HepG2 (cell line): ENCODE results near the gene TMCC1. TPM values are rescaled to one million over a fixed set of nuclear protein-coding genes. Genes with fewer than 3 reads are reported as not detected.

ENCODE experiments used
- CTCF ChIP-seq: sonication (generic); formaldehyde crosslinking; IDR thresholded peaks from 2 replicates; pipeline ENCODE4 v1.5.0; 2020; ENCODE audit warnings: mild to moderate bottlenecking, missing genetic modification reagents, moderate library complexity
- HMGXB4 ChIP-seq, 2 experiments: sonication (generic) in 1 of 2; formaldehyde crosslinking in 1 of 2; IDR thresholded peaks; 2 replicates each; pipeline versions ENCODE4 v1.4.0 to v1.6.1; 2018 to 2020; ENCODE audit warnings: missing genetic modification reagents in 2 of 2, borderline replicate concordance in 1 of 2, low read depth in 1 of 2, mild to moderate bottlenecking in 1 of 2, missing biosample characterization in 1 of 2
- KDM3A ChIP-seq: IDR thresholded peaks from 2 replicates; pipeline ENCODE4 v1.6.1; 2018; ENCODE audit warnings: low read depth, missing compliant biosample characterization
- KLF16 ChIP-seq, 2 experiments: sonication (generic) in 1 of 2; formaldehyde crosslinking in 1 of 2; IDR thresholded peaks; 2 replicates each; pipeline versions ENCODE4 v1.6.1 to v1.8.0; 2016 to 2023; ENCODE audit warnings: missing genetic modification reagents in 2 of 2, missing compliant biosample characterization in 1 of 2
- LCORL ChIP-seq, 2 experiments: fragments of 450-650 bp in 1 of 2; sonication (generic) in 1 of 2; formaldehyde crosslinking in 1 of 2; IDR thresholded peaks; 2 replicates each; pipeline versions ENCODE4 v1.5.0 to v1.6.1; 2017 to 2020; ENCODE audit warnings: antibody characterized with exemption in 1 of 2, missing genetic modification reagents in 1 of 2
- ZBED4 ChIP-seq: sonication (generic); formaldehyde crosslinking; IDR thresholded peaks from 2 replicates; pipeline ENCODE4 v1.4.0; 2020; ENCODE audit warnings: missing genetic modification reagents, borderline replicate concordance
- ZBTB3 ChIP-seq: sonication (generic); formaldehyde crosslinking; IDR thresholded peaks from 2 replicates; pipeline ENCODE4 v1.4.0; 2020; ENCODE audit warnings: low read depth, mild to moderate bottlenecking, moderate library complexity, missing genetic modification reagents, borderline replicate concordance
- ZBTB40 ChIP-seq, 2 experiments: fragments of 450-650 bp in 1 of 2; sonication (generic) in 1 of 2; formaldehyde crosslinking in 1 of 2; IDR thresholded peaks; 2 replicates each; pipeline versions ENCODE4 v1.6.1 to v1.8.0; 2016 to 2022; ENCODE audit warnings: antibody characterized with exemption in 1 of 2, mild to moderate bottlenecking in 1 of 2, missing genetic modification reagents in 1 of 2
- polyA plus RNA-seq, 8 experiments: library from polyadenylated mRNA; depleted of rRNA in 3 of 8; stranded (reverse) in 7 of 8; unstranded in 1 of 8; fragments of >200 nt; fragmentation: Illumina TruSeq in 4 of 8; extraction: Trizol in 4 of 8; gene quantifications; 2 replicates each; pipeline versions ENCODE4 v1.2.1 to v1.2.3, GENCODE V29; 2011 to 2016; ENCODE audit warnings: low read depth in 4 of 8, missing spikeins in 1 of 8, mixed read lengths in 1 of 8; ENCODE audit not compliant: insufficient read depth in 1 of 8
- total RNA-seq, 5 experiments: library from RNA; depleted of rRNA; stranded (reverse); fragments of >200 nt; fragmentation: Illumina TruSeq; extraction: Trizol; gene quantifications; 2 replicates each; pipeline ENCODE4 v1.2.3, GENCODE V29; 2016; ENCODE audit warnings: low read depth in 1 of 5

Gene TMCC1
- total and polyA plus RNA-seq, 2 of the 13 experiments (the other 11 are each of a cell fraction or from before 2014, with no cell fraction given): 12.1 to 264 TPM

- TF ChIP-seq ZBTB3 (CRISPR knock-in tag) (no peak), KLF16 (CRISPR knock-in tag; IDR thresholded peaks at IDR 0.05) (0 out of 4 replicates have a peak, but pooled peaks of 1 of the 2 experiments have one; percentile 31), CTCF (peak; percentile 89), HMGXB4 (CRISPR knock-in tag; IDR thresholded peaks at IDR 0.05; ENCODE audit: borderline replicate concordance in 1 of 2, low read depth in 1 of 2) (peak; percentile 19 to 25; a peak in 1 of 4 replicates), LCORL (IDR thresholded peaks at IDR 0.05) (no peak), LCORL (CRISPR knock-in tag; IDR thresholded peaks at IDR 0.05) (0 out of 2 replicates have a peak, but pooled peaks have one; percentile 45), ZBED4 (CRISPR knock-in tag) (0 out of 2 replicates have a peak, but pooled peaks have one; percentile 35), KDM3A (0 out of 2 replicates have a peak, but pooled peaks have one; percentile 45), ZBTB40 (IDR thresholded peaks at IDR 0.05) (no peak), ZBTB40 (CRISPR knock-in tag; IDR thresholded peaks at IDR 0.05) (no peak)
Measured at GRCh38 chr3:129934234-129935123, 41.0 kb upstream of the TMCC1 start (continued).
